GM18867 (cell line): ENCODE results near the gene KIF19.
"Not testable (repeated sequence)": the region's sequence is repeated elsewhere in the genome, so short reads cannot be mapped to it uniquely, and the experiment has no call there.

ENCODE experiments used
- ATAC-seq: cut with Tn5 transposase; IDR thresholded peaks from one replicate; pipeline ENCODE4 v1.9.1; 2021; ENCODE audit warnings: mild to moderate bottlenecking, moderate library complexity; ENCODE audit not compliant: unreplicated experiment

KIF19 gene

GRCh38 chr17:74325743-74326379, at the start of gene KIF19:
KIF19 (plus strand) TSS chr17:74326226; CDS start chr17:74326350, 124 bp downstream.
- ATAC-seq, result peak; percentile 71

GRCh38 chr17:74276541-74277009, 49.5 kb upstream of the KIF19 start:
- ATAC-seq, result no peak

GRCh38 chr17:74277935-74278334, 48.1 kb upstream of the KIF19 start:
- no peak for ATAC-seq

GRCh38 chr17:74279617-74280016, 46.4 kb upstream of the KIF19 start:
- ATAC-seq, result not testable (repeated sequence)

GRCh38 chr17:74280093-74280513, 45.9 kb upstream of the KIF19 start:
- no peak for ATAC-seq

- no peak for ATAC-seq
Measured at GRCh38 chr17:74281799-74282198, 44.2 kb upstream of the KIF19 start.

- ATAC-seq, result not testable (repeated sequence)
Measured at GRCh38 chr17:74282274-74282586, 43.8 kb upstream of the KIF19 start.

- no peak for ATAC-seq
Measured at GRCh38 chr17:74282587-74283370, 43.2 kb upstream of the KIF19 start.

GRCh38 chr17:74283371-74283673, 42.7 kb upstream of the KIF19 start:
- no peak for ATAC-seq

- no peak for ATAC-seq
Measured at GRCh38 chr17:74287031-74287602, 38.9 kb upstream of the KIF19 start.

- no peak for ATAC-seq
Measured at GRCh38 chr17:74288785-74289184, 37.2 kb upstream of the KIF19 start.

GRCh38 chr17:74289688-74290087, 36.3 kb upstream of the KIF19 start:
- no peak for ATAC-seq

GRCh38 chr17:74290340-74290739, 35.7 kb upstream of the KIF19 start:
- no peak for ATAC-seq

- no peak for ATAC-seq
Measured at GRCh38 chr17:74292495-74292894, 33.5 kb upstream of the KIF19 start.

- ATAC-seq, result no peak
Measured at GRCh38 chr17:74295625-74296547, 30.1 kb upstream of the KIF19 start.

GRCh38 chr17:74296548-74296936, 29.5 kb upstream of the KIF19 start:
- no peak for ATAC-seq

- ATAC-seq, result no peak
Measured at GRCh38 chr17:74297941-74298340, 28.1 kb upstream of the KIF19 start.

GRCh38 chr17:74298778-74299177, 27.2 kb upstream of the KIF19 start:
- no peak for ATAC-seq

GRCh38 chr17:74299226-74300009, 26.6 kb upstream of the KIF19 start:
- ATAC-seq, result no peak

- ATAC-seq, result no peak
Measured at GRCh38 chr17:74303305-74303704, 22.7 kb upstream of the KIF19 start.
